ENCODE measurements around the gene ARRDC1.

DNA sequence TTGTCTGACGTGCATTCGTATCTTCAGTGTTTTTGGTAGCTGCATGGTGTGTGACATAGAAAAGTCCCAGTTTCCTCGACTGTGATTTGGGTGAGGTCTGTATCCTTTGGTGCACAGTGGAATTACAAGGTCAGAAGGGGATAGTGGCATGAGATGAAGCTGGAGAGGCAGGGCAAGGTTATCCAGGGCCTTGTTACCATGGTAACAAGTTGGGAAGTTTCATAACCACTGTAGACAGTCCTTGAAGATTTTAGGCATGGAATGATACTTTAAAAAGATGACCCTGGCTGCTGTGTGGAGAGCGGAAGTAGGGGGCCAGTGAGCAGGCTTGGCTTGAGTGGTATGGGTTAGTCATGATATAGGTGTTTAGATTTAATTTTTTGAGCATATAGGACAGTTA is 25.2 kb downstream of the ARRDC1 start:
- TF ChIP-seq GATA3 (IDR thresholded peaks at IDR 0.05; ENCODE audit: low read depth, low read length) (no peak), GATA2 (IDR thresholded peaks at IDR 0.05; ENCODE audit: low read depth, low read length) (no peak)

Data from SH-SY5Y (cell line).